Activated CD8-positive, alpha-beta memory T cell treated with anti-CD3 and anti-CD28 coated beads for 24 hours (primary cell): Measurements from ENCODE around the gene HSD11B2.

ENCODE experiments used
- DNase-seq: peaks from one replicate; pipeline ENCODE4 v3.0.0-alpha.2; 2020

Gene HSD11B2

GRCh38 chr16:67415872-67416793, 14.8 kb upstream of the HSD11B2 start, which contains the start of gene ZDHHC1:
Gene ZDHHC1 (minus strand): TSS chr16:67416477. CDS start chr16:67407775, 8,702 bp downstream.
- peak; percentile 84 for DNase-seq

- DNase-seq, result no peak
These were observed 13.4 kb upstream of the HSD11B2 start for GRCh38 chr16:67417333-67418061.

DNA sequence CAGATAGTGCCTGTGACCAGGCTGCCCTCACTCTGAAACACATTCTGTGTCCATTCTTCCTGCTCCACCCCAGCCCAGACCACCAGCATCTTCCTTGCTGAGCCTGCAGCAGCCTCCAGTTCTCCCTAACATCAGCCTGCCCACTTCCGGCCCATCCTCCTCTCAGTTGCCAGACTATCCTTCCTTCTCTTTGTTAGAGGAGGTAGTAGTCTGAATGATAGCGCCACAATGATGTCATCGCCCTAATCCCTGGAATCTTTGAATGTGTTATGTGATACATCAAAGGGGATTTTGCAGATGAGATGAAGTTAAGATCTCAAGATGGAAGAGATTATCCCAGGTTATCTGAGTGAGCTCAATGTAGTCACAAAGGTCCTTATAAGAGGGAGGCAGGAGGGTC, 11.4 kb upstream of the HSD11B2 start:
- no peak for DNase-seq

DNA sequence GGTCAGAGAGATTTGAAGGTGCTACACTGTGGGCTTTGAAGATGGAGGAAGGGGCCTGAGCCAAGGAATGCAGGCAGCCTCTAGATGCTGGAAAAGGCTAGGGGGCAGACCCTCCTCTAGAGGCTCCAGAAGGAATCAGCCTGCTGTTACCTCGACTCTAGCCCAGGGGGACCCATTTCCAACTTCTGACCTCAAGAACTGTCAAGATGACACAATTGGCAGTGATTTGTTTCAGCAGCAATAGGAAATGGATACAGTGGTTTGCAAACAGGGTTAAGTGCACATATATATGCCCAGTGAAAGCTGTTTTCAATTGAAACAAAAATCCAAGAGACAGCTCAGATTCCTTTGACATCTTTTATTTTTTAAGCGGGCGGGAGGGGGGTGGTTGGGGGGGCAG, 11.0 kb upstream of the HSD11B2 start:
- DNase-seq, result no peak

GRCh38 chr16:67421030-67421429, 9.9 kb upstream of the HSD11B2 start:
- DNase-seq, result no peak

- no peak for DNase-seq
These were observed 7.9 kb upstream of the HSD11B2 start for GRCh38 chr16:67423015-67423414.

GRCh38 chr16:67423611-67424260, 7.2 kb upstream of the HSD11B2 start:
- DNase-seq, result no peak

GRCh38 chr16:67424261-67424615, 6.7 kb upstream of the HSD11B2 start:
- no peak for DNase-seq

DNA sequence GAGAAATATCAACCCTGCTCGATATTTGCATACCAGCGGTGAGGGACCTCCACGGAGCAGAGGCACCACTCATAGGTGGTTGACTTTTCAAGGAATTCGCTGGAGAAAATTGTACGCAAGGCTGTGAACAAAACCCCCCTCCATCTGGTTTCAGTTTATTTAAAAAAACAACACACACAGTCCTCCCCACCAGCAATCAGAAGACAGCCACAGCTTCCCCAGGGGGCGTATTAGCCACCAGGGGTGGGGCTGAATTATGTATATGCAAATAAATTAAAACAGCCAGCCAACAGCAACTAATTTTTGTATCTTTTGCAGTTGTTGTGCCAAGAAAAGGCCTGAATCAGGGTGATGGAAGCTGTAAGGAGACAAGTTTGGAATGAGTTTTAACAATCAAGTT, 5.9 kb upstream of the HSD11B2 start:
- DNase-seq, result no peak

DNA sequence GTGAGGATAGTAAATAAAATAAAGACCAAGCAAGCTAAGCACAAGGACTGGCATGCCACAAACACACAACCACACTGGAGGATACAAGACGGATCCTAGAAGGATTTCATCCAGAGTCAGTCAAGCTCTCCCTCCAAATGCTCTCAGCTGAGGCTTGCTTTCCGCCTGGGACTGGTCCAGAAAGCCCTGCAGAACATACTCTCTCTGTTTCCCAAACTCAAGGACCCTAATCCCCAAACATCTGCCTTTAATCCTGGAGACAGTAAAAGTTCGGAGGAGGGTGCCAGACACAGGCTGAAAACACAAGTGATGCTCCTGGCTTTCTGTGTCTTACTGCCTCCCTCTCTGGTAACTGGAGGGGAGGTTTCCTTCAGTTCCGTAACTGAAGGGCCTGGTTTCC, 5.3 kb upstream of the HSD11B2 start:
- DNase-seq, result no peak

DNA sequence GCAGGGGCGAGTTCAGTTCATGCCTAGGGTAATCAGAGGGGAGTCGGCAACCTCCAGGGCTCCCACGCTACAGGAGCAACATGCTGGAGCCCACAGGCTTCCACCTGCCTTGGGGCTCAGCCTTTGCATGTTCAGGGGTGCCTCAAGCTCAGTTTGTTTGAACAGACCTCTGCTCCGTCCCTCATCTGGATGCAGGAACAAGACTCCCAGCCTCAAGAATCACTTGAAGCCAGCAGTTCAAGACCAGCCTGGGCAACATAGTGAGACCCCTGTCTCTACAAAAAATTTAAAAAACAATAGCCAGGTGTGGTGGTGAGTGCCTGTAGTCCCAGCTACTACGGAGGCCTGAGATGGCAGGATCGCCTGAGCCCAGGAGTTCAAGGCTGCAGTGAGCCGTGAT, 4.9 kb upstream of the HSD11B2 start:
- DNase-seq, result no peak

- no peak for DNase-seq
These were observed 4.0 kb upstream of the HSD11B2 start for GRCh38 chr16:67426950-67427349.

GRCh38 chr16:67428146-67428731, 2.7 kb upstream of the HSD11B2 start:
- DNase-seq, result peak; percentile 79

DNA sequence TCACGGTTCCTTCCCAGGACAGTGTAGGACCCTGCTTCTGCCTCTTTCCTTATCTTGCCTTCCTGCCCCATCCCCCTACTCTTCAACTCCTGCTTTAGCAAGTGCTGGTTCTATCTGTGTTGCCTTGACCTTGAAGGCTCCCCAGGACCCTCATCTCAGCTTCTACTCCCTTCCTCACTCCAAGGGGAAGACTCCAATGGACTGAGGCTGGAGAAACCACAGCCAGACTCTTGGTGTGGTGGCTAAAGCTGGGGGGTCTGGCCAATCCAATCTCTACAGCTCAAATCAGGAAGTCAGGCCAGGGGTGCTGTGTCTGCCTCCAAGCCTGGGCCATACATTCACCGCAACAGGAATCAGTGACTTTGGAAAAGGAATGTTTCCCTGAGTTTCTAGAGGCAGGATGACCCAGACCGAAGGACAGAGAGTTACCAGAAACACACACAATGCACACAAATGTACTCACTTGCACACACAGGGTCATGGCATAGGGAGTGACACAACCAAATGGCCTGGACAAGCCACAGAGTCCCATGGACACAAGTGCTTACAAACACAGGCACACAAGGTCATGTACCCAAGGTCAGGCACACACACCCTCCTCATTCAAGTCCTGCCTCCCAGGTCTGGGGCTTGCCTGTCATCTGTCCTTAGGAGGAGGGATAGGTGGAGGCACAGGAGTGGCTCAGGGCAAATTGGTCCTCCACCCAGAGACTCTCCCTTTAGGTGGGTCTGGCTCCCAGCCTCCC, 1.7 kb upstream of the HSD11B2 start:
- DNase-seq, result no peak

DNA sequence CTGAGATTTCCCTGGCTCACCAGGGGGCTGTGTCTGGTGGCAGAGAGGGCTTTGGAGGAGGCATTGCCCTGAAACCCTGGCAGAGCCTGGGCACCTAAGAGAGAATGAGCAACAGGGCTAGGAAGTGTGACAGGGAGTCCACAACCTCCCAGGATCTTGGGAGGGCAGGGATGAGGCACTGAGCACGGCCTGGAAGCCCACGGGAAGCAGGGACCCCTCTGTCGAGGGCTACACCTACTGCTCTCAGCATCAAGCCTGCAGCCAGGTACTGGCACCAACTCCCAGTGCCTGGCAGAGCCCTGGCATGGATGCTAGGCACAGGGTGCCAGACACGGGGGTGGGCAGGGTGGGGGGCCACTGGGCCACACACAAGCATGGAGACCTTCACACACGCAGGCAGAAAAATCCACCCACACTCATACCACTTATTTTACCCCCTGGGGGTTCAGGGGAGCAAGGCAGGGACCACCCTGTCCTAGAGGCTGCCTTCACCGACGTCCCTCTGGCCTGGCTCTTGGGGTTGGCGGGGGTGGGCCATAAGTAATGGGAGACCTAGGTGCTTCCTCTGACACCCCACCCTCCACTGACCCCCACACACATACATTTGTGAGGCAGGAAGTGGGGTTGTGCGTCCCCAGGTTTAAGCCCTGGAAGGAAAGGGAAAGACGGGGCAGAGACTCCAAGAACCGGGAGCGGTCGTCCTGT, 970 bp upstream of the HSD11B2 start:
- no peak for DNase-seq

GRCh38 chr16:67430504-67430976, 381 bp upstream of the HSD11B2 start:
- DNase-seq, result peak; percentile 80

GRCh38 chr16:67431775-67432505, 1.0 kb downstream of the HSD11B2 start:
- DNase-seq, result no peak

DNA sequence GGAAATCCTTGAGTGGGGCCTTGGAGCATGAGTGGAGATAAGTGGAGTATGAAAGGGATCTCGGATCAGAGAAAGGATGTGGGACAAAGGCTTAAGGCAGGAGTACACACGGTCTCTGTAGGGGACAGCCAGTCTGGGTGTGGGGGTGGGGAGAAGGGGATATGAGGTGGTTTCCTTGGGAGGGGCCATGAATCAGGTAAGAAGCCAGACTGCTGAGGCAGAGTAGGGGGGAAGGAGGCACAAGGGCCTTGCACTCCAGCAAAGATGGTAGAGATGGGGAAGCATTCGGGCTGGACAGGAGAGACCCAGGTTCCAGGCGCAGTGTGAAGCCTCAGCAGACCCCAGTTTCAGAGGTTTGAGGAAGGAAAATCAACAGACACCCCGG, 1.6 kb downstream of the HSD11B2 start:
- DNase-seq, result no peak

GRCh38 chr16:67433131-67433719, 2.3 kb downstream of the HSD11B2 start:
- no peak for DNase-seq

- no peak for DNase-seq
These were observed 4.8 kb downstream of the HSD11B2 start for GRCh38 chr16:67435758-67436164.
